ENCODE measurements around the gene ILF3. TPM values are rescaled to one million over a fixed set of nuclear protein-coding genes. Genes with fewer than 3 reads are reported as not detected.
"Not testable (repeated sequence)": the region's sequence is repeated elsewhere in the genome, so short reads cannot be mapped to it uniquely, and the experiment has no call there.

Gene ILF3
- polyA plus RNA-seq, 4 donors = 227 to 357 (median 306) TPM

GRCh38 chr19:10641248-10641647 is 12.9 kb upstream of the ILF3 start:
- DNase-seq (ENCODE audit: low read depth in 4 of 4, low spot score in 2 of 4) = no peak

DNA sequence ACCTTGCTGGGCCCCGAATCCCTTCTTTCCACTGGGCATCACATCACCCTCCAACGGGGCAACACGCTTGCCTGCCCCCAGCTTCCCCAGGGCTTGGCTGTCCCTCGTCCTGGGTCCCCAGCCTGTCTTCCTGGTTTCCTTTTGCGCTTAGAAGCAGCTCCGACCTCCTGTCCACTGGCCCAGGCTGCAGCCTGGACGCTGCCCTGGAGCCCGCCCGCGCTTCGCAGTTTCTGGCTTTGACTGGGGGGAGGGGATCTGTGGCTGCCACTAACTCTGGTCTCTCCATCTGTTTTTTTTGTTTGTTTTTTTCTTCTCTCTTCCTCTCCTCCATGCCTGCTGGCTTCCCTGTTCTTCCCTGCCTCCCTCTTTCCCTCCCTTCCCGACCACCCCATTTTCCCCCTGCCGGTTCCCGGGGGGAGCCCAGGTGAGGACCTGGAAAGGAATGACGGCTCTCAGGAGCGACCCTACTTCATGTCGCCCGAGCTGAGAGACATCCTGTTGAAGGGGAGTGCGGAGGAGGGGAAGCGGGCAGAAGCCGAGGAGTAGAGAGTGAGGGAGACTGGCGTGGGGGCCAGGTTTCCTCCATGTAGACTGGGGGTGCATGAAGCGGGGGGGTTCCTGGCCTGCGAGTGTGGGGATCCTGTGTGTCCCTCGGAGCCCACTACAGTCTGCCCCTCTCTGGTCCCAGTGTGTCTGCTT is 11.5 kb upstream of the ILF3 start:
- no peak for DNase-seq (ENCODE audit: low read depth in 4 of 4, low spot score in 2 of 4)

DNA sequence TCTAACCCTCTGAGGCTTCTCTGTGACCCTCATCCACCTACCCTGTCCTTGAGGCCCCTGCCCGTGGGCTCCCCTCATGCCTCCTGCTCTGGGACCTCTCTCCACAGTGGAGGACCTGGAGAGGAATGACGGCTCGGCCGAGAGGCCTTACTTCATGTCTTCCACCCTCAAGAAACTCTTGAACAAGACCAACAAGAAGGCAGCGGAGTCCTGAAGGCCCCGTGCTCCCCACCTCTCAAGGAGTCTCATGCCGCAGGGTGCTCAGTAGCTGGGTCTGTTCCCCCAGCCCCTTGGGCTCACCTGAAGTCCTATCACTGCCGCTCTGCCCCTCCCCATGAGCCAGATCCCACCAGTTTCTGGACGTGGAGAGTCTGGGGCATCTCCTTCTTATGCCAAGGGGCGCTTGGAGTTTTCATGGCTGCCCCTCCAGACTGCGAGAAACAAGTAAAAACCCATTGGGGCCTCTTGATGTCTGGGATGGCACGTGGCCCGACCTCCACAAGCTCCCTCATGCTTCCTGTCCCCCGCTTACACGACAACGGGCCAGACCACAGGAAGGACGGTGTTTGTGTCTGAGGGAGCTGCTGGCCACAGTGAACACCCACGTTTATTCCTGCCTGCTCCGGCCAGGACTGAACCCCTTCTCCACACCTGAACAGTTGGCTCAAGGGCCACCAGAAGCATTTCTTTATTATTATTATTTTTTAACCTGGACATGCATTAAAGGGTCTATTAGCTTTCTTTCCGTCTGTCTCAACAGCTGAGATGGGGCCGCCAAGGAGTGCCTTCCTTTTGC is 10.8 kb upstream of the ILF3 start:
- DNase-seq (ENCODE audit: low read depth in 4 of 4, low spot score in 2 of 4) = no peak

- DNase-seq (ENCODE audit: low read depth in 4 of 4, low spot score in 2 of 4) = no peak
These were observed 10.2 kb upstream of the ILF3 start for GRCh38 chr19:10643968-10644259.

DNA sequence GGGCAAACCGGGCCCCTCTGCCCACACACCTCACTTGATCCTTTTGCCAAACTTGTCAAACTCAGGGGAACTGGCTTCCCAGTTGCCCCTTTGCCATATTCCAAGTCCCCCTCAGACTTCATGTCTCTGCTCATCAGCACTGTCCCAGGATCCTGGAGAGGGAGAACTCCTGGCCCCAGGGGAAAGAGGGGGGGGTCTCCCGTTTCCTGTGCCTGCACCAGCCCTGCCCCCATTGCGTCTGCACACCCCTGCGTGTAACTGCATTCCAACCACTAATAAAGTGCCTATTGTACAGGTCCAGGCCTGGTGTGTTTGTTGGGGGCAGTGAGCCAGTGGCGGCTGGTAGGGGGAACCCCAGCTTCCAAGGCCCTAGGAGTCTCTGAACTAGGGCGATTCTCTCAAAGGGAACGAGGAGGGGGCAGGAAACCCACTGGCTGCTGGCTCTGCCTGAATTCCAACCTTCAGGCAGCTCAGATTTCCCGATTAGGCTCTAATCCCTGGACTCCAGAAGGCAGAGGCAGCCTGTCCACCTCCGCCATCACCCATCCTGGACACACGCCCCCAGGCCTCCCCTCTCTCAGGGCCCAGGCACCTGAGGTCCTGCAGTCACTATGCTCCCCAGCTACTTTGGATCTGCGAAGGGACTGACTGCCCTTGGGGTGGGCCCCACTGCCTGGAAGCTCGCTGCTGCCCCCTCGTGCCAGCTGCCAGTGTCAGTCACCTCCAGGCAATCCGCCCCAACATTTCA is 9.7 kb upstream of the ILF3 start:
- DNase-seq (ENCODE audit: low read depth in 4 of 4, low spot score in 2 of 4) = peak in 1 of 4 donors; percentile 71

DNA sequence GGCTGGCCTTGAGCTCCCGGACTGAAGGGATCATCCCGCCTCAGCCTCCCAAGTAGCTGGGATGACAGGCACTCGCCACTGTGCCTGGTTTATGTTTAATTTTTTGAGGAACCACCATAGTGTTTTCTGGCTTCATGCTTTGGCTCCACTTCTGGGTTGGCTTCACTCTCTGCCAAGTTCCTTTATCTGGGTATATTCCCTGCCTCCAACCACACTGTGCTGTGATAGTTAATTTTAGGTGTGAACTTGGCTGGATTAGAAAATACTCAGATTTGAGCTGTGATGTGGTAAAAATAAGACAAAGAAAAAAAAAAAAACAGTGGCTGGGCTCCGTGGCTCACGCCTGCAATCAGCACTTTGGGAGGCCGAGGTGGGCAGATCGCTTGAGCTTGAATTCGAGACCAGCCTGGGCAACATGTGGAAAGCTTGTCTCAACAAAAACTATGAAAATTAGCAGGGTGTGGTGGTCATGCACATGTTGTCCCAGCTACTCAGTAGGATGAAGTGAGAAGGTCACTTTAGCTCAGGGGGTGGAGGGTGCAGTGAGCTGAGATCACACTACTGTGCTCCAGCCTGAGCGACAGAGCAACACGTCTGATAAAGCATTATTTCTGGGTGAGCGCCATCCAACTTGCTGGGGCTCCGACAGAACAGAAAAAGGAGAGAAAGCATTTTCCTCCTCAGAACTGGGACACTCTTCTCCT is 7.5 kb upstream of the ILF3 start:
- no peak for DNase-seq (ENCODE audit: low read depth in 4 of 4, low spot score in 2 of 4)

- DNase-seq (ENCODE audit: low read depth in 4 of 4, low spot score in 2 of 4) = no peak
These were observed 5.8 kb upstream of the ILF3 start for GRCh38 chr19:10648360-10648759.

DNA sequence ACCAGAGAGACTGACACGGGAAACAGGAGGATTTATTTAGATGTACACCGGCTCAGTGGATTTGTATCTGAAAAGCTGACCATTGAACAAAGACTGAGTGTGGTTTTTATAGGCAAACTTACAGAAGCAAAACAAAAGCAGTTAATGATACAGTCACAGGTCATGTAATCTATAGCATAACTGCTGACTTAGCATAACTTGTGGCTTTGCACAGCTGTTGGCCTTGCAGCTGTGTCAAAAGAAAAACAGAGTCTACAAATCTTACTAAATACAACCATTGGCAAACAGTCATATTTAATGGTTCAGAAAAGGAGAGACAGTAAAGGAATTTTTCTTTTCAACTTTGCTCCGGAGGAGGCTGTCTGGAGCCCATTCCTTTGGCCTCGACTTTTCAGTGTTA is 2.3 kb upstream of the ILF3 start:
- no peak for DNase-seq (ENCODE audit: low read depth in 4 of 4, low spot score in 2 of 4)

DNA sequence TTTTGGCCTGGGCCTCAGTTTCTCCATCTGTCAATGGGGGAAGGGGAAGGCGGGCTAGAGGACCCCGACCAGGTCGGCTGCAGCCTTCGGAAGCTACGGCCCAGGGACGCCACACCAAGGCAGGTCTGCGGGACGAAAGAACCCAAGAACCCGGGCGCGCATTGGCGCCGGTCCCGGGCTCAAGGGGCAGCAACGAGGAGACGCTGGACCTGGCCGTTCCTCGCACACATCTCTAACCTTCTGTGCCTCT is 739 bp upstream of the ILF3 start:
- DNase-seq (ENCODE audit: low read depth in 4 of 4, low spot score in 2 of 4) = no peak

GRCh38 chr19:10654610-10655456 is 687 bp downstream of the ILF3 start:
- DNase-seq (ENCODE audit: low read depth in 4 of 4, low spot score in 2 of 4) = no peak

- no peak for DNase-seq (ENCODE audit: low read depth in 4 of 4, low spot score in 2 of 4)
These were observed 1.5 kb downstream of the ILF3 start for GRCh38 chr19:10655457-10656312.

DNA sequence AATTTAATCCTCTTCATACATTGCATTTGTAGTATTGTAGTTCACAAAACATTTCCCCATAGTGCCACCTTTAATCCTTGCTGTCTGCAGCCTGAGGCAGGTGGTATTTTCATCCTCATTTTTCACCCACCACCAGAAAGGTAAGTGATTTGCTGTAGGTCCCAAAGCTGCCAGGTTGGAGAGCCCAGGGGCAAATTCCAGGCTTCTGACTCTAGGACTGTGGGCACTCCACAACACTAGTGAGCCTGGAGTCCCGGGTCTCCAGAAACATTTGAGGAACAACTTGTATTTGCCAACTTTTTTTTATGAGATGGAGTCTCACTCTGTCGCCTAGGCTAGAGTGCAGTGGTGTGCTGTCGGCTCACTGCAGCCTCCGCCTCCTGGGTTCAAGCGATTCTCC is 6.2 kb downstream of the ILF3 start:
- no peak for DNase-seq (ENCODE audit: low read depth in 4 of 4, low spot score in 2 of 4)

GRCh38 chr19:10661946-10662345 is 7.8 kb downstream of the ILF3 start:
- no peak for DNase-seq (ENCODE audit: low read depth in 4 of 4, low spot score in 2 of 4)

GRCh38 chr19:10662384-10663251 is 8.5 kb downstream of the ILF3 start:
- no peak for DNase-seq (ENCODE audit: low read depth in 4 of 4, low spot score in 2 of 4)

DNA sequence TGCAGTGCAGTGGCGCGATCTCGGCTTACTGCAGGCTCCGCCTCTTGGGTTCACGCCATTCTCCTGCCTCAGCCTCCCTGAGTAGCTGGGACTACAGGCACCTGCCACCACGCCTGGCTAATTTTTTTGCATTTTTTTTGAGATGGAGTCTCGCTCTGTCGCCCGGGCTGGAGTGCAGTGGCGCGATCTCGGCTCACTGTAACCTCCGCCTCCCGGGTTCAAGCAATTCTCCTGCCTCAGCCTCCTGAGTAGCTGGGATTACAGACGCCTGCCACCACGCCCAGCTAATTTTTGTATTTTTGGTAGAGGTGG is 9.1 kb downstream of the ILF3 start:
- DNase-seq (ENCODE audit: low read depth in 4 of 4, low spot score in 2 of 4) = not testable (repeated sequence)

- no peak for DNase-seq (ENCODE audit: low read depth in 4 of 4, low spot score in 2 of 4)
These were observed 13.7 kb downstream of the ILF3 start for GRCh38 chr19:10667867-10668266.

DNA sequence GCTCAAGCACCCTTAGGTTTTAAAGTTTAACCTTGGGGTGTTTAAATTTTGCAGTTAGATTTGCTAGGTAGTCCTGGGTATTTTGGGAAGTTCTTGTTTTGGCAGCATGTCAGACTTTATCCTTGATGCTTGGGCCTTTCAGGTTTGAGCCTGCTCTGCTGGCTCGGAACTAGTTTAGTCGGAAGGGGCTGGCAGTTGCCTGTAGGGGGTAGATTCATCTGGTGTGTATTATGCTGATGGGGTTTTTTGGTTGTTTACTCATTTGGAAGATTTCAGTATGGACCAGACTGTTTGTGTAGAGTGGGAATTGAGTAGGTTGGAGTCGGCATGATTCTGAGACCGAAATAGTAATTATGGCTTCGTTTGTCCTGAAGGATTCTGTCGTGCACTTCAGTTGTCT is 15.1 kb downstream of the ILF3 start:
- no peak for DNase-seq (ENCODE audit: low read depth in 4 of 4, low spot score in 2 of 4)

DNA sequence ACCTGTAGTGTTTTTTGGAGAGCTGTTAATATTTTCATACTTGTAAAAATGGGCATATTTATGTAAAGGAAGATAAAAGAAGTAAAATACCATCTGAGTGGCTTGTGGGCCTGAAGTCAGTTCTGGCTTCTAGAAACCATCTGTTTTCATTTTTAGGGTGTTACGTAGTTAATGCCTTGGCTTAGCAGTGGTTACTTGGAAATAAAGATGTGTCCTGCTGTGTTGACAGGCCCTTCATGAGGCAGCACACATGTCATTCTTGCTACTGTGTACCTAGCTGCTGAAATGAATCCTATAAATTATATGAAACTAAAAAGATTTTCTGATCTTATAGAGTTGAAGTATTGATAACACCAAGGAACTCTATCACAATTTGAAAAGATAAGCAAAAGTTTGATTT is 16.0 kb downstream of the ILF3 start:
- DNase-seq (ENCODE audit: low read depth in 4 of 4, low spot score in 2 of 4) = no peak
